PC-3 (cell line): ENCODE results near the gene WDR82. TPM values are rescaled to one million over a fixed set of nuclear protein-coding genes. Genes with fewer than 3 reads are reported as not detected.

ENCODE experiments used
- ATAC-seq: fragments of 200-7000 bp; cut with Tn5 transposase; 2 replicates; pipeline ENCODE4 v1.9.1; 2020; ENCODE audit warnings: mild to moderate bottlenecking, moderate library complexity
- BruUV-seq: library from RNA; stranded (reverse); fragments of 400-500 nt; replicated peaks from 2 replicates; lab custom pipeline; 2021; lab: Mats Ljungman, UMichigan
- CTCF ChIA-PET: fragments of 300-600 bp; sonication (Branson Sonifier 250); formaldehyde crosslinking; loops from one replicate; lab custom pipeline; 2022; ENCODE audit warnings: antibody characterized with exemption; lab: Charles Lee
- POLR2A ChIA-PET: fragments of 300-600 bp; sonication (Branson Sonifier 250); formaldehyde crosslinking; loops from one replicate; lab custom pipeline; 2022; ENCODE audit warnings: antibody characterized with exemption; ENCODE audit not compliant: unreplicated experiment; lab: Charles Lee
- DNase-seq: peaks from one replicate; pipeline ENCODE4 v3.0.0-alpha.2; 2015
- H2AFZ ChIP-seq: fragments of 300-600 bp; sonication (generic); 2 replicates; pipeline ENCODE4 v1.6.0; 2016; ENCODE audit warnings: antibody characterized with exemption, low read length
- H3F3A ChIP-seq: fragments of 300-600 bp; sonication (generic); one replicate; pipeline ENCODE4 v1.6.0; 2017; ENCODE audit warnings: antibody characterized with exemption, low read length, control low read depth, mild to moderate bottlenecking; ENCODE audit not compliant: unreplicated experiment
- H3K27ac ChIP-seq: fragments of 300-600 bp; sonication (generic); 2 replicates; pipeline ENCODE4 v1.5.1; 2016; ENCODE audit warnings: mild to moderate bottlenecking, low read length
- H3K27me3 ChIP-seq: fragments of 300-600 bp; sonication (generic); 2 replicates; pipeline ENCODE4 v1.6.1; 2016; ENCODE audit warnings: low read length, mixed read lengths
- H3K36me3 ChIP-seq: fragments of 300-600 bp; sonication (generic); 2 replicates; pipeline ENCODE4 v1.6.1; 2016; ENCODE audit warnings: low read depth, mixed run types, low read length, mixed read lengths
- H3K4me1 ChIP-seq: fragments of 300-600 bp; sonication (generic); 2 replicates; pipeline ENCODE4 v1.5.1; 2016; ENCODE audit warnings: low read length; ENCODE audit not compliant: insufficient read depth
- H3K4me2 ChIP-seq: fragments of 300-600 bp; sonication (generic); 2 replicates; pipeline ENCODE4 v1.6.0; 2016; ENCODE audit warnings: low read length
- H3K4me3 ChIP-seq: fragments of 300-600 bp; sonication (generic); 2 replicates; pipeline ENCODE4 v1.5.1; 2016; ENCODE audit warnings: mild to moderate bottlenecking, low read length, mixed read lengths
- H3K79me2 ChIP-seq: fragments of 300-600 bp; sonication (generic); 2 replicates; pipeline ENCODE4 v1.6.1; 2017; ENCODE audit warnings: low read length, mixed read lengths
- H3K9ac ChIP-seq: fragments of 300-600 bp; sonication (generic); 2 replicates; pipeline ENCODE4 v1.6.0; 2016; ENCODE audit warnings: mild to moderate bottlenecking, low read length
- H3K9me2 ChIP-seq: fragments of 300-600 bp; sonication (generic); replicated peaks from 2 replicates; pipeline ENCODE4 v1.6.1; 2016; ENCODE audit warnings: mixed run types, low read length, mixed read lengths
- H3K9me3 ChIP-seq: fragments of 300-600 bp; sonication (generic); 2 replicates; pipeline ENCODE4 v1.6.1; 2016; ENCODE audit warnings: low read length, mixed read lengths
- H4K20me1 ChIP-seq: fragments of 300-600 bp; sonication (generic); 2 replicates; pipeline ENCODE4 v1.6.1; 2016; ENCODE audit warnings: low read length, mixed read lengths
- CTCF ChIP-seq: fragments of 300-600 bp; sonication (generic); conservative IDR thresholded peaks from 2 replicates; pipeline ENCODE4 v1.5.1; 2017; ENCODE audit warnings: antibody characterized with exemption, low read depth, mild to moderate bottlenecking, low read length
- EZH2 ChIP-seq: fragments of 300-600 bp; sonication (generic); IDR thresholded peaks from one replicate; pipeline ENCODE4 v1.6.1; 2017; ENCODE audit warnings: antibody characterized with exemption, mild to moderate bottlenecking, low read length; ENCODE audit not compliant: unreplicated experiment
- EZH2phosphoT487 ChIP-seq: fragments of 300-600 bp; sonication (generic); IDR thresholded peaks from 2 replicates; pipeline ENCODE4 v1.6.1; 2018; ENCODE audit warnings: mild to moderate bottlenecking, antibody characterized with exemption, low read length, borderline replicate concordance
- intact Hi-C: fragments of 100-400 bp; cut with micrococcal nuclease; formaldehyde crosslinking; loops from 2 replicates; pipeline ENCODE4 v1.9.0; 2023
- total RNA-seq: library from RNA; depleted of rRNA; stranded (reverse); fragments of >200 nt; gene quantifications from 2 replicates; pipeline ENCODE4 v1.2.3, GENCODE V29; 2014

WDR82 gene
- total RNA-seq, 1 experiment from 2014 or later = 56.4 TPM

GRCh38 chr3:52319921-52320595 is 41.6 kb upstream of the WDR82 start:
- ChIA-PET POLR2A (no interaction called here), CTCF (no interaction called here)
- DNase-seq = no peak
- no peaks in the 10 kb centered on the region for H3K9me2 ChIP-seq
- no peaks in the 10 kb centered on the region for H4K20me1 ChIP-seq
- H3F3A ChIP-seq = no peaks in the 10 kb centered on the region
- H3K27ac ChIP-seq = no peak overlapping the region
- no peaks in the 10 kb centered on the region for H3K36me3 ChIP-seq
- H3K4me3 ChIP-seq = no peak overlapping the region
- TF ChIP-seq EZH2 (no peak), EZH2phosphoT487 (no peak), CTCF (no peak)
- H3K4me2 ChIP-seq = no peak overlapping the region
- no peak for ATAC-seq
- no TSS peak for BruUV-seq
- no peak overlapping the region for H3K9ac ChIP-seq
- no peaks in the 10 kb centered on the region for H3K9me3 ChIP-seq
- no peaks in the 10 kb centered on the region for H3K4me1 ChIP-seq
- intact Hi-C loops = no loop called here
- H2AFZ ChIP-seq = no peak overlapping the region
- H3K79me2 ChIP-seq = no peaks in the 10 kb centered on the region
- H3K27me3 ChIP-seq = no peaks in the 10 kb centered on the region

GRCh38 chr3:52318186-52318816 is 39.9 kb upstream of the WDR82 start:
- no peaks in the 10 kb centered on the region for H4K20me1 ChIP-seq
- CTCF ChIA-PET = no interaction called here

More at GRCh38 chr3:52318186-52318816, 39.9 kb upstream of the WDR82 start:
- no peaks in the 10 kb centered on the region for H3K36me3 ChIP-seq
- H3K9ac ChIP-seq = no peak overlapping the region
- H3F3A ChIP-seq = no peaks in the 10 kb centered on the region
- no peak overlapping the region for H2AFZ ChIP-seq
- DNase-seq (no peak), ATAC-seq (no peak)
- TF ChIP-seq EZH2phosphoT487 (no peak), EZH2 (no peak), CTCF (no peak)
- H3K9me3 ChIP-seq = no peaks in the 10 kb centered on the region
- no peaks in the 10 kb centered on the region for H3K9me2 ChIP-seq
- no TSS peak for BruUV-seq
- no peaks in the 10 kb centered on the region for H3K27me3 ChIP-seq
- no peaks in the 10 kb centered on the region for H3K79me2 ChIP-seq
- H3K27ac ChIP-seq = no peak overlapping the region
- H3K4me1 ChIP-seq = peaks cover 9% of the 10 kb centered on the region
- no peak overlapping the region for H3K4me2 ChIP-seq
- no peak overlapping the region for H3K4me3 ChIP-seq
- POLR2A ChIA-PET = no interaction called here
- intact Hi-C loops = no loop called here
